Measurements from ENCODE around the gene THSD1. TPM values are rescaled to one million over a fixed set of nuclear protein-coding genes. Genes with fewer than 3 reads are reported as not detected.

The THSD1 gene
- polyA plus RNA-seq, 1 of the 3 experiments (the other 2 are of a cell fraction) = 8.9 TPM

DNA sequence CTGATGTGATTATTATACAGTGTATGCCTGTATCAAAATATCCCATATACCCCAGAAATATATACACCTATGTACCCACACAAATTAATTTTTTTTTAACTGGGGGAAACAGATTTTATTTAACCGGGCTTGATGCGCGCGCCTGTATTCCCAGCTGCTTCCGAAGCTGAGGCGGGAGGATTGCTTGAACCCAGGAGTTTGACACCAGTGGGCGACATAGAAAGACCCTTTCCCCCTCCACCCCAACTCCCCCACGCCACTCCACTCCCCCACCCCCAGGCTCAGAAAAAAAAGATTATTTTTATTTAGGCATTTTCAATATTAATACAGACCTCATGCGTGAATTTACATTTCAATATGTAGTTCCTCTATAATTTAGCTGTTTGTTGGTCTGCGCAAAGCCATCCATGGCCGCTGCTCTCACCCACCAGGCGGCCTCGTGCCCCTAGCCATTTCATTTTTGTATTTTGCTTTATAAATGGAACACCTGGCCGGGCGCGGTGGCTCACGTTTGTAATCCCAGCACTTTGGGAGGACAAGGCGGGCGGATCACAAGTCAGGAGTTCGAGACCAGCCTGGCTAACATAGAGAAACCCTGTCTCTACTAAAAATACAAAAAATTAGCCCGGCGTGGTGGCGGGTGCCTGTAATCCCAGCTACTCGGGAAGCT is 45.3 kb upstream of the THSD1 start:
- Histone ChIP-seq H2AFZ (ENCODE audit: low read depth) (no peak overlapping the region), H3K9me2 (no peaks in the 10 kb centered on the region), H3F3A (replicated peaks; ENCODE audit: insufficient read depth) (no peaks in the 10 kb centered on the region), H3K4me2 (no peak overlapping the region), H3K27ac (ENCODE audit: low read depth in 2 of 2, low read length in 1 of 2) (no peak overlapping the region), H3K4me3 (ENCODE audit: low read depth in 2 of 2, low read length in 1 of 2) (peak overlapping the region in 1 of 2 experiments; percentile 73; a peak in 1 of 4 replicates), H3K9ac (no peak overlapping the region), H4K20me1 (ENCODE audit: insufficient read depth) (no peaks in the 10 kb centered on the region), H3K9me3 (no peaks in the 10 kb centered on the region), H3K27me3 (ENCODE audit: insufficient read depth) (no peaks in the 10 kb centered on the region), H3K36me3 (replicated peaks in 1 of 2; ENCODE audit: control insufficient read depth in 1 of 2, insufficient read depth in 2 of 2, low read length in 1 of 2) (peaks cover 0 to 3% of the 10 kb centered on the region in 2 experiments), H3K79me2 (ENCODE audit: insufficient read depth) (peaks cover 46% of the 10 kb centered on the region), H3K4me1 (ENCODE audit: control insufficient read depth in 1 of 2, insufficient read depth in 2 of 2, low read depth in 1 of 2, low read length in 1 of 2) (peaks cover 0 to 20% of the 10 kb centered on the region in 2 experiments; a peak in 2 of 4 replicates)
- ChIA-PET POLR2A (interaction anchor here (0.5 to 1.0 kb wide), 5 partner anchors 16 to 262 kb away, joined by 3 to 4 read pairs (median 3); no protein-coding TSS in a partner anchor), CTCF (interaction anchor here (0.5 to 6.9 kb wide), 63 partner anchors 8 to 835 kb away, joined by 3 to 159 read pairs (median 4); partner anchors contain the start of genes ALG11, SUGT1 and THSD1)
- no peak for TF ChIP-seq FOSL2 (IDR thresholded peaks at IDR 0.05; ENCODE audit: borderline replicate concordance, low read depth)
- no peak for TF ChIP-seq JUND (IDR thresholded peaks at IDR 0.05)
- TF ChIP-seq, protein P1, sequence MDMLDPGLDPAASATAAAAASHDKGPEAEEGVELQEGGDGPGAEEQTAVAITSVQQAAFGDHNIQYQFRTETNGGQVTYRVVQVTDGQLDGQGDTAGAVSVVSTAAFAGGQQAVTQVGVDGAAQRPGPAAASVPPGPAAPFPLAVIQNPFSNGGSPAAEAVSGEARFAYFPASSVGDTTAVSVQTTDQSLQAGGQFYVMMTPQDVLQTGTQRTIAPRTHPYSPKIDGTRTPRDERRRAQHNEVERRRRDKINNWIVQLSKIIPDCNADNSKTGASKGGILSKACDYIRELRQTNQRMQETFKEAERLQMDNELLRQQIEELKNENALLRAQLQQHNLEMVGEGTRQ (IDR thresholded peaks at IDR 0.05; ENCODE audit: borderline replicate concordance, low read depth, low read length) = no peak
- no peak for TF ChIP-seq NRF1 (IDR thresholded peaks at IDR 0.05; ENCODE audit: low read depth, low read length)
- TF ChIP-seq GABPA (IDR thresholded peaks at IDR 0.05; ENCODE audit: low read depth) = no peak
- TF ChIP-seq TCF12 (IDR thresholded peaks at IDR 0.05) = no peak
- TF ChIP-seq FOXM1 (IDR thresholded peaks at IDR 0.05; ENCODE audit: low read depth) = no peak
- TF ChIP-seq, protein P2, sequence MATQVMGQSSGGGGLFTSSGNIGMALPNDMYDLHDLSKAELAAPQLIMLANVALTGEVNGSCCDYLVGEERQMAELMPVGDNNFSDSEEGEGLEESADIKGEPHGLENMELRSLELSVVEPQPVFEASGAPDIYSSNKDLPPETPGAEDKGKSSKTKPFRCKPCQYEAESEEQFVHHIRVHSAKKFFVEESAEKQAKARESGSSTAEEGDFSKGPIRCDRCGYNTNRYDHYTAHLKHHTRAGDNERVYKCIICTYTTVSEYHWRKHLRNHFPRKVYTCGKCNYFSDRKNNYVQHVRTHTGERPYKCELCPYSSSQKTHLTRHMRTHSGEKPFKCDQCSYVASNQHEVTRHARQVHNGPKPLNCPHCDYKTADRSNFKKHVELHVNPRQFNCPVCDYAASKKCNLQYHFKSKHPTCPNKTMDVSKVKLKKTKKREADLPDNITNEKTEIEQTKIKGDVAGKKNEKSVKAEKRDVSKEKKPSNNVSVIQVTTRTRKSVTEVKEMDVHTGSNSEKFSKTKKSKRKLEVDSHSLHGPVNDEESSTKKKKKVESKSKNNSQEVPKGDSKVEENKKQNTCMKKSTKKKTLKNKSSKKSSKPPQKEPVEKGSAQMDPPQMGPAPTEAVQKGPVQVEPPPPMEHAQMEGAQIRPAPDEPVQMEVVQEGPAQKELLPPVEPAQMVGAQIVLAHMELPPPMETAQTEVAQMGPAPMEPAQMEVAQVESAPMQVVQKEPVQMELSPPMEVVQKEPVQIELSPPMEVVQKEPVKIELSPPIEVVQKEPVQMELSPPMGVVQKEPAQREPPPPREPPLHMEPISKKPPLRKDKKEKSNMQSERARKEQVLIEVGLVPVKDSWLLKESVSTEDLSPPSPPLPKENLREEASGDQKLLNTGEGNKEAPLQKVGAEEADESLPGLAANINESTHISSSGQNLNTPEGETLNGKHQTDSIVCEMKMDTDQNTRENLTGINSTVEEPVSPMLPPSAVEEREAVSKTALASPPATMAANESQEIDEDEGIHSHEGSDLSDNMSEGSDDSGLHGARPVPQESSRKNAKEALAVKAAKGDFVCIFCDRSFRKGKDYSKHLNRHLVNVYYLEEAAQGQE (IDR thresholded peaks at IDR 0.05; ENCODE audit: low read depth, low read length) = no peak
- TF ChIP-seq, protein P3, sequence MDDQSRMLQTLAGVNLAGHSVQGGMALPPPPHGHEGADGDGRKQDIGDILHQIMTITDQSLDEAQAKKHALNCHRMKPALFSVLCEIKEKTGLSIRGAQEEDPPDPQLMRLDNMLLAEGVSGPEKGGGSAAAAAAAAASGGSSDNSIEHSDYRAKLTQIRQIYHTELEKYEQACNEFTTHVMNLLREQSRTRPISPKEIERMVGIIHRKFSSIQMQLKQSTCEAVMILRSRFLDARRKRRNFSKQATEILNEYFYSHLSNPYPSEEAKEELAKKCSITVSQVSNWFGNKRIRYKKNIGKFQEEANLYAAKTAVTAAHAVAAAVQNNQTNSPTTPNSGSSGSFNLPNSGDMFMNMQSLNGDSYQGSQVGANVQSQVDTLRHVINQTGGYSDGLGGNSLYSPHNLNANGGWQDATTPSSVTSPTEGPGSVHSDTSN (IDR thresholded peaks at IDR 0.05) = no peak
- no peak for TF ChIP-seq POLR2AphosphoS5 (IDR thresholded peaks at IDR 0.05; ENCODE audit: low read depth, low read length)
- TF ChIP-seq, protein P4, sequence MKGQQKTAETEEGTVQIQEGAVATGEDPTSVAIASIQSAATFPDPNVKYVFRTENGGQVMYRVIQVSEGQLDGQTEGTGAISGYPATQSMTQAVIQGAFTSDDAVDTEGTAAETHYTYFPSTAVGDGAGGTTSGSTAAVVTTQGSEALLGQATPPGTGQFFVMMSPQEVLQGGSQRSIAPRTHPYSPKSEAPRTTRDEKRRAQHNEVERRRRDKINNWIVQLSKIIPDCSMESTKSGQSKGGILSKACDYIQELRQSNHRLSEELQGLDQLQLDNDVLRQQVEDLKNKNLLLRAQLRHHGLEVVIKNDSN (IDR thresholded peaks at IDR 0.05; ENCODE audit: borderline replicate concordance, low read depth) = no peak
- no peak for TF ChIP-seq ELF1 (IDR thresholded peaks at IDR 0.05)
- WGBS (ENCODE audit: low lambda C conversion rate) = 95% methylated on average over 24 of the region's 24 CpGs
- DNase-seq = no peak

Measured in SK-N-SH (cell line).